WTC11 (cell line): Measurements from ENCODE around the gene WSCD2. TPM values are rescaled to one million over a fixed set of nuclear protein-coding genes. Genes with fewer than 3 reads are reported as not detected.

Experiments used
- ATAC-seq: fragments of 200-7000 bp; cut with Tn5 transposase; 2 replicates; pipeline ENCODE4 v1.10.0; 2021; ENCODE audit warnings: mild to moderate bottlenecking, moderate library complexity
- CTCF ChIA-PET: fragments of 300-600 bp; sonication (Branson Sonifier 250); formaldehyde crosslinking; loops from one replicate; lab custom pipeline; 2021; ENCODE audit warnings: antibody characterized with exemption; lab: Charles Lee
- POLR2A ChIA-PET: fragments of 350-600 bp; sonication (Branson Sonifier 250); formaldehyde crosslinking; loops from one replicate; lab custom pipeline; 2021; ENCODE audit warnings: antibody characterized with exemption; lab: Charles Lee
- DNase-seq: peaks from one replicate; pipeline ENCODE4 v3.0.0; 2021; ENCODE audit warnings: low spot score
- H3K27ac Mint-ChIP-seq: 2 replicates; pipeline ENCODE4 v1.8.0; 2021; ENCODE audit warnings: mixed read lengths
- H3K27me3 Mint-ChIP-seq: 2 replicates; pipeline ENCODE4 v1.8.0; 2021; ENCODE audit warnings: low read depth, mild to moderate bottlenecking, moderate library complexity, mixed read lengths
- H3K36me3 Mint-ChIP-seq: 2 replicates; pipeline ENCODE4 v1.8.0; 2021; ENCODE audit warnings: mixed read lengths
- H3K4me1 Mint-ChIP-seq: 2 replicates; pipeline ENCODE4 v1.8.0; 2022; ENCODE audit warnings: mixed read lengths
- H3K4me3 Mint-ChIP-seq: 2 replicates; pipeline ENCODE4 v1.8.0; 2021; ENCODE audit warnings: mild to moderate bottlenecking, moderate library complexity, mixed read lengths
- H3K9me3 Mint-ChIP-seq: 2 replicates; pipeline ENCODE4 v1.8.0; 2021; ENCODE audit warnings: mixed read lengths
- ATF2 ChIP-seq: sonication (generic); formaldehyde crosslinking; IDR thresholded peaks from 2 replicates; pipeline ENCODE4 v1.8.1; 2022; ENCODE audit warnings: low read depth, missing genetic modification reagents, borderline replicate concordance
- ATF3 ChIP-seq: sonication (generic); formaldehyde crosslinking; conservative IDR thresholded peaks from 2 replicates; pipeline ENCODE4 v1.8.1; 2022; ENCODE audit warnings: mild to moderate bottlenecking, missing genetic modification reagents
- E2F1 ChIP-seq: sonication (generic); formaldehyde crosslinking; IDR thresholded peaks from 2 replicates; pipeline ENCODE4 v1.8.0; 2022; ENCODE audit warnings: mild to moderate bottlenecking, missing genetic modification reagents
- E2F4 ChIP-seq: sonication (generic); formaldehyde crosslinking; IDR thresholded peaks from 2 replicates; pipeline ENCODE4 v1.8.1; 2022; ENCODE audit warnings: low read depth, mild to moderate bottlenecking, moderate library complexity, missing genetic modification reagents, borderline replicate concordance
- GRHL2 ChIP-seq: fragments of 250-450 bp; sonication (Bioruptor Pico); IDR thresholded peaks from 2 replicates; pipeline ENCODE4 v1.8.0; 2022; ENCODE audit warnings: mild to moderate bottlenecking, moderate library complexity; ENCODE audit not compliant: insufficient replicate concordance, severe bottlenecking
- HMGA2 ChIP-seq: fragments of 250-450 bp; sonication (Bioruptor Pico); IDR thresholded peaks from 2 replicates; pipeline ENCODE4 v1.4.0; 2021; ENCODE audit warnings: mild to moderate bottlenecking, moderate library complexity
- HMGXB4 ChIP-seq: sonication (generic); formaldehyde crosslinking; IDR thresholded peaks from 2 replicates; pipeline ENCODE4 v1.8.1; 2023; ENCODE audit warnings: mild to moderate bottlenecking, moderate library complexity, missing genetic modification reagents
- IRF1 ChIP-seq: sonication (generic); formaldehyde crosslinking; IDR thresholded peaks from 2 replicates; pipeline ENCODE4 v1.8.0; 2023; ENCODE audit warnings: missing genetic modification reagents
- JAZF1 ChIP-seq: fragments of 250-450 bp; sonication (Bioruptor Pico); IDR thresholded peaks from 2 replicates; pipeline ENCODE4 v1.9.0; 2021; ENCODE audit warnings: moderate library complexity, mild to moderate bottlenecking, inconsistent platforms
- KAT7 ChIP-seq: sonication (generic); formaldehyde crosslinking; IDR thresholded peaks from 2 replicates; pipeline ENCODE4 v1.8.1; 2023; ENCODE audit warnings: missing genetic modification reagents, mild to moderate bottlenecking, borderline replicate concordance
- MLX ChIP-seq: sonication (generic); formaldehyde crosslinking; IDR thresholded peaks from 2 replicates; pipeline ENCODE4 v1.8.1; 2023; ENCODE audit warnings: mild to moderate bottlenecking, missing genetic modification reagents, moderate library complexity
- NFE2L1 ChIP-seq: sonication (generic); formaldehyde crosslinking; IDR thresholded peaks from 2 replicates; pipeline ENCODE4 v1.8.1; 2023; ENCODE audit warnings: missing genetic modification reagents
- SOX15 ChIP-seq: fragments of 250-450 bp; sonication (Bioruptor Pico); IDR thresholded peaks from 2 replicates; pipeline ENCODE4 v1.9.0; 2021; ENCODE audit warnings: mild to moderate bottlenecking
- SP1 ChIP-seq: sonication (generic); formaldehyde crosslinking; conservative IDR thresholded peaks from 2 replicates; pipeline ENCODE4 v1.8.1; 2022; ENCODE audit warnings: missing genetic modification reagents
- TP53 ChIP-seq: sonication (generic); formaldehyde crosslinking; IDR thresholded peaks from 2 replicates; pipeline ENCODE4 v1.8.1; 2023; ENCODE audit warnings: mild to moderate bottlenecking, missing genetic modification reagents
- USF1 ChIP-seq: sonication (generic); formaldehyde crosslinking; IDR thresholded peaks from 2 replicates; pipeline ENCODE4 v1.8.0; 2022; ENCODE audit warnings: mild to moderate bottlenecking, missing genetic modification reagents
- USF2 ChIP-seq: sonication (generic); formaldehyde crosslinking; IDR thresholded peaks from 2 replicates; pipeline ENCODE4 v1.8.1; 2023; ENCODE audit warnings: mild to moderate bottlenecking, missing genetic modification reagents, moderate library complexity
- ZNF423 ChIP-seq: fragments of 250-450 bp; sonication (Bioruptor Pico); IDR thresholded peaks from 2 replicates; pipeline ENCODE4 v2.1.2; 2022; ENCODE audit warnings: mild to moderate bottlenecking, moderate library complexity
- ZSCAN18 ChIP-seq: fragments of 250-450 bp; sonication (Bioruptor Pico); IDR thresholded peaks from 2 replicates; pipeline ENCODE4 v2.1.2; 2022; ENCODE audit warnings: mild to moderate bottlenecking, moderate library complexity
- total RNA-seq: library from RNA; stranded (reverse); gene quantifications from 3 replicates; pipeline ENCODE4 v1.2.3, GENCODE V29; 2021

WSCD2 gene
- total RNA-seq, 1 experiment from 2014 or later: 1.1 TPM

GRCh38 chr12:108127654-108128053, 1.4 kb upstream of the WSCD2 start:
- POLR2A ChIA-PET: no interaction called here
- peaks cover 25% of the 10 kb centered on the region for H3K4me1 Mint-ChIP-seq
- H3K36me3 Mint-ChIP-seq: no peaks in the 10 kb centered on the region
- DNase-seq (no peak), ATAC-seq (no peak)
- H3K4me3 Mint-ChIP-seq: no peak overlapping the region
- CTCF ChIA-PET: no interaction called here
- peaks cover 28% of the 10 kb centered on the region for H3K27me3 Mint-ChIP-seq
- H3K27ac Mint-ChIP-seq: no peak overlapping the region
- TF ChIP-seq IRF1 (CRISPR knock-in tag) (no peak), USF2 (no peak), SOX15 (CRISPR knock-in tag) (no peak), GRHL2 (CRISPR knock-in tag) (no peak), ATF3 (CRISPR knock-in tag) (no peak), HMGA2 (no peak), E2F1 (CRISPR knock-in tag) (no peak), E2F4 (CRISPR knock-in tag) (no peak), ATF2 (CRISPR knock-in tag) (no peak), USF1 (no peak)
- peaks cover 2% of the 10 kb centered on the region; the same call in 1 of the 2 replicates for H3K9me3 Mint-ChIP-seq

GRCh38 chr12:108128221-108129016, 669 bp upstream of the WSCD2 start:
- DNase-seq (no peak), ATAC-seq (no peak)
- H3K4me1 Mint-ChIP-seq: peaks cover 25% of the 10 kb centered on the region
- POLR2A ChIA-PET: interaction anchor here (0.5 to 1.3 kb wide), 2 partner anchors 8 to 512 kb away, joined by 4 read pairs; no protein-coding TSS in a partner anchor
- TF ChIP-seq SP1 (CRISPR knock-in tag): no peak
- TF ChIP-seq HMGXB4 (CRISPR knock-in tag): no peak
- no peak for TF ChIP-seq NFE2L1
- no peak for TF ChIP-seq JAZF1 (CRISPR knock-in tag)
- TF ChIP-seq MLX (CRISPR knock-in tag): no peak
- no peak for TF ChIP-seq KAT7 (CRISPR knock-in tag)
- no peak for TF ChIP-seq ZSCAN18 (CRISPR knock-in tag)
- no peak for TF ChIP-seq ZNF423 (CRISPR knock-in tag)
- no peak for TF ChIP-seq TP53 (CRISPR knock-in tag)
- TF ChIP-seq, all 79 proteins: peak for 0
- no peaks in the 10 kb centered on the region for H3K9me3 Mint-ChIP-seq
- CTCF ChIA-PET: interaction anchor here (0.6 to 3.0 kb wide), 17 partner anchors 8 to 1034 kb away, joined by 3 to 26 read pairs (median 5); no protein-coding TSS in a partner anchor
- peaks cover 28% of the 10 kb centered on the region for H3K27me3 Mint-ChIP-seq
- no peaks in the 10 kb centered on the region for H3K36me3 Mint-ChIP-seq
- no peak overlapping the region for H3K27ac Mint-ChIP-seq
- H3K4me3 Mint-ChIP-seq: peak overlapping the region; percentile 62
